Measurements from ENCODE around the gene GALNT15. TPM values are rescaled to one million over a fixed set of nuclear protein-coding genes. Genes with fewer than 3 reads are reported as not detected.

GALNT15 gene
- polyA plus RNA-seq (2012; ENCODE audit: low read depth, missing spikeins), result not detected

GRCh38 chr3:16174389-16174788, at the start of gene GALNT15:
Gene GALNT15 (plus strand): TSS chr3:16174680. CDS start chr3:16175152, 472 bp downstream.
- TF ChIP-seq SPI1 (IDR thresholded peaks at IDR 0.05; ENCODE audit: low read depth, low read length) (no peak), POLR2A (IDR thresholded peaks at IDR 0.05; ENCODE audit: low read depth, low read length) (no peak), POU2F2 (IDR thresholded peaks at IDR 0.05; ENCODE audit: low read depth, low read length) (no peak), PAX5 (IDR thresholded peaks at IDR 0.05; ENCODE audit: insufficient read depth, low read length, severe bottlenecking) (no peak), TAF1 (IDR thresholded peaks at IDR 0.05; ENCODE audit: low read depth, low read length) (no peak)
- DNase-seq (ENCODE audit: insufficient read length, low spot score), result no peak
- no peak for FAIRE-seq

GRCh38 chr3:16126634-16127033, 47.8 kb upstream of the GALNT15 start:
- FAIRE-seq (no peak), DNase-seq (ENCODE audit: insufficient read length, low spot score) (no peak)
- no peak for TF ChIP-seq SPI1 (IDR thresholded peaks at IDR 0.05; ENCODE audit: low read depth, low read length)
- TF ChIP-seq TAF1 (IDR thresholded peaks at IDR 0.05; ENCODE audit: low read depth, low read length), result no peak
- no peak for TF ChIP-seq POU2F2 (IDR thresholded peaks at IDR 0.05; ENCODE audit: low read depth, low read length)
- TF ChIP-seq POLR2A (IDR thresholded peaks at IDR 0.05; ENCODE audit: low read depth, low read length), result no peak
- no peak for TF ChIP-seq POLR2AphosphoS5 (IDR thresholded peaks at IDR 0.05; ENCODE audit: low read depth, low read length)
- TF ChIP-seq PAX5 (IDR thresholded peaks at IDR 0.05; ENCODE audit: insufficient read depth, low read length, severe bottlenecking), result no peak

GRCh38 chr3:16127249-16127648, 47.2 kb upstream of the GALNT15 start:
- FAIRE-seq, result no peak
- TF ChIP-seq TAF1 (IDR thresholded peaks at IDR 0.05; ENCODE audit: low read depth, low read length) (no peak), PAX5 (IDR thresholded peaks at IDR 0.05; ENCODE audit: insufficient read depth, low read length, severe bottlenecking) (no peak), SPI1 (IDR thresholded peaks at IDR 0.05; ENCODE audit: low read depth, low read length) (no peak), POLR2AphosphoS5 (IDR thresholded peaks at IDR 0.05; ENCODE audit: low read depth, low read length) (no peak), POU2F2 (IDR thresholded peaks at IDR 0.05; ENCODE audit: low read depth, low read length) (no peak), POLR2A (IDR thresholded peaks at IDR 0.05; ENCODE audit: low read depth, low read length) (no peak)
- no peak for DNase-seq (ENCODE audit: insufficient read length, low spot score)

- no peak for DNase-seq (ENCODE audit: insufficient read length, low spot score)
- TF ChIP-seq PAX5 (IDR thresholded peaks at IDR 0.05; ENCODE audit: insufficient read depth, low read length, severe bottlenecking) (no peak), POLR2A (IDR thresholded peaks at IDR 0.05; ENCODE audit: low read depth, low read length) (no peak), POLR2AphosphoS5 (IDR thresholded peaks at IDR 0.05; ENCODE audit: low read depth, low read length) (no peak), SPI1 (IDR thresholded peaks at IDR 0.05; ENCODE audit: low read depth, low read length) (no peak), POU2F2 (IDR thresholded peaks at IDR 0.05; ENCODE audit: low read depth, low read length) (no peak), TAF1 (IDR thresholded peaks at IDR 0.05; ENCODE audit: low read depth, low read length) (no peak)
- FAIRE-seq, result no peak
Measured at GRCh38 chr3:16130066-16130465, 44.4 kb upstream of the GALNT15 start.

- no peak for FAIRE-seq
- TF ChIP-seq POLR2AphosphoS5 (IDR thresholded peaks at IDR 0.05; ENCODE audit: low read depth, low read length) (no peak), PAX5 (IDR thresholded peaks at IDR 0.05; ENCODE audit: insufficient read depth, low read length, severe bottlenecking) (no peak), POU2F2 (IDR thresholded peaks at IDR 0.05; ENCODE audit: low read depth, low read length) (no peak), SPI1 (IDR thresholded peaks at IDR 0.05; ENCODE audit: low read depth, low read length) (no peak), POLR2A (IDR thresholded peaks at IDR 0.05; ENCODE audit: low read depth, low read length) (no peak), TAF1 (IDR thresholded peaks at IDR 0.05; ENCODE audit: low read depth, low read length) (no peak)
- DNase-seq (ENCODE audit: insufficient read length, low spot score), result no peak
Measured at GRCh38 chr3:16132190-16132589, 42.3 kb upstream of the GALNT15 start.

GRCh38 chr3:16132928-16133327, 41.6 kb upstream of the GALNT15 start:
- no peak for FAIRE-seq
- no peak for DNase-seq (ENCODE audit: insufficient read length, low spot score)
- TF ChIP-seq PAX5 (IDR thresholded peaks at IDR 0.05; ENCODE audit: insufficient read depth, low read length, severe bottlenecking) (no peak), POLR2AphosphoS5 (IDR thresholded peaks at IDR 0.05; ENCODE audit: low read depth, low read length) (no peak), POU2F2 (IDR thresholded peaks at IDR 0.05; ENCODE audit: low read depth, low read length) (no peak), SPI1 (IDR thresholded peaks at IDR 0.05; ENCODE audit: low read depth, low read length) (no peak), TAF1 (IDR thresholded peaks at IDR 0.05; ENCODE audit: low read depth, low read length) (no peak), POLR2A (IDR thresholded peaks at IDR 0.05; ENCODE audit: low read depth, low read length) (no peak)

- no peak for DNase-seq (ENCODE audit: insufficient read length, low spot score)
- FAIRE-seq, result no peak
Measured at GRCh38 chr3:16134173-16134928, 40.1 kb upstream of the GALNT15 start.

GRCh38 chr3:16136055-16136454, 38.4 kb upstream of the GALNT15 start:
- DNase-seq (ENCODE audit: insufficient read length, low spot score) (no peak), FAIRE-seq (no peak)
- TF ChIP-seq POLR2AphosphoS5 (IDR thresholded peaks at IDR 0.05; ENCODE audit: low read depth, low read length) (no peak), POU2F2 (IDR thresholded peaks at IDR 0.05; ENCODE audit: low read depth, low read length) (no peak)

More at GRCh38 chr3:16134173-16134928, 40.1 kb upstream of the GALNT15 start:
- no peak for TF ChIP-seq SPI1 (IDR thresholded peaks at IDR 0.05; ENCODE audit: low read depth, low read length)
- TF ChIP-seq POLR2AphosphoS5 (IDR thresholded peaks at IDR 0.05; ENCODE audit: low read depth, low read length), result no peak
- no peak for TF ChIP-seq POU2F2 (IDR thresholded peaks at IDR 0.05; ENCODE audit: low read depth, low read length)
- TF ChIP-seq POLR2A (IDR thresholded peaks at IDR 0.05; ENCODE audit: low read depth, low read length), result no peak
- TF ChIP-seq PAX5 (IDR thresholded peaks at IDR 0.05; ENCODE audit: insufficient read depth, low read length, severe bottlenecking), result no peak
- TF ChIP-seq TAF1 (IDR thresholded peaks at IDR 0.05; ENCODE audit: low read depth, low read length), result no peak

GRCh38 chr3:16137044-16137443, 37.4 kb upstream of the GALNT15 start:
- no peak for FAIRE-seq
- TF ChIP-seq POU2F2 (IDR thresholded peaks at IDR 0.05; ENCODE audit: low read depth, low read length) (no peak), SPI1 (IDR thresholded peaks at IDR 0.05; ENCODE audit: low read depth, low read length) (no peak), POLR2A (IDR thresholded peaks at IDR 0.05; ENCODE audit: low read depth, low read length) (no peak), PAX5 (IDR thresholded peaks at IDR 0.05; ENCODE audit: insufficient read depth, low read length, severe bottlenecking) (no peak), TAF1 (IDR thresholded peaks at IDR 0.05; ENCODE audit: low read depth, low read length) (no peak), POLR2AphosphoS5 (IDR thresholded peaks at IDR 0.05; ENCODE audit: low read depth, low read length) (no peak)
- no peak for DNase-seq (ENCODE audit: insufficient read length, low spot score)
